Body of pancreas (tissue), 4 donors: ENCODE data around the gene ATCAY. TPM values are rescaled to one million over a fixed set of nuclear protein-coding genes. Genes with fewer than 3 reads are reported as not detected.

Experiments
- ATAC-seq: fragments of 150-250 bp; one replicate; pipeline ENCODE4 v1.9.1; 2016
- DNase-seq, 4 donors: peaks; one replicate each; pipeline ENCODE4 v3.0.0-alpha.2; 2019
- H3K27ac ChIP-seq, 4 donors: fragments of 200-600 bp; sonication (generic); 1 replicate in 3 of 4; 2 replicates in 1 of 4; pipeline versions ENCODE4 v1.5.1 to v1.6.1; 2016 to 2019; ENCODE audit warnings: mild to moderate bottlenecking in 1 of 4, mixed read lengths in 1 of 4, moderate library complexity in 1 of 4
- H3K27me3 ChIP-seq, 2 donors: fragments of 200-600 bp; sonication (generic); one replicate each; pipeline ENCODE4 v1.6.0; 2016; ENCODE audit warnings: mild to moderate bottlenecking in 1 of 2
- H3K36me3 ChIP-seq, 2 donors: fragments of 200-600 bp; sonication (generic); replicated peaks in 1 of 2; 2 replicates each; pipeline ENCODE4 v1.5.1; 2016; ENCODE audit warnings: low read depth in 2 of 2; ENCODE audit not compliant: insufficient read depth in 1 of 2
- H3K4me1 ChIP-seq: fragments of 200-600 bp; sonication (generic); one replicate; pipeline ENCODE4 v1.6.0; 2016
- H3K4me3 ChIP-seq, 2 donors: fragments of 200-600 bp; sonication (generic); 1 replicate in 1 of 2; 2 replicates in 1 of 2; pipeline ENCODE4 v1.5.1; 2016 to 2019
- H3K9me3 ChIP-seq, 3 donors: fragments of 200-600 bp; sonication (generic); 1 replicate in 2 of 3; 2 replicates in 1 of 3; pipeline ENCODE4 v1.5.1; 2016
- CTCF ChIP-seq, 7 experiments: fragments of 450-650 bp in 4 of 7; fragments of 200-600 bp in 3 of 7; sonication (generic) in 3 of 7; IDR thresholded peaks; one replicate each; pipeline ENCODE4 v1.5.1; 2016 to 2019; ENCODE audit warnings: antibody characterized with exemption in 7 of 7
- POLR2A ChIP-seq, 3 donors: fragments of 450-650 bp; IDR thresholded peaks; one replicate each; pipeline ENCODE4 v1.6.1; 2016; ENCODE audit warnings: antibody characterized with exemption in 3 of 3, mild to moderate bottlenecking in 2 of 3
- WGBS, 2 donors: methylation state at CpG; one replicate each; pipeline ENCODE4 v1.1.5; 2017; 5-methylcytosine and 5-hydroxymethylcytosine counted together
- intact Hi-C: fragments of 100-400 bp; cut with DNase I; formaldehyde crosslinking; loops from one replicate; pipeline ENCODE4 v1.15.1; 2023
- total RNA-seq, 2 donors: library from RNA; depleted of rRNA; stranded (reverse); fragments of >200 nt; gene quantifications; one replicate each; pipeline ENCODE4 v1.1.0, GENCODE V29; 2016

Gene ATCAY
- 1 to 10 TPM in 1 of 2 donors, not detected in 1; 1.6 TPM for total RNA-seq

GRCh38 chr19:3880471-3881271 lies at the start of gene ATCAY:
Gene ATCAY, plus strand, starts transcription at chr19:3880685. Its CDS starts 5,083 bp downstream, at chr19:3885768.
- no peak within 1 kb of the TSS for H3K27ac ChIP-seq
- peaks cover 0 to 24% of the 10 kb centered on the region in 2 donors for H3K27me3 ChIP-seq
- H3K36me3 ChIP-seq = no peaks in the 10 kb centered on the region
- no peak within 1 kb of the TSS for H3K4me3 ChIP-seq
- H3K4me1 ChIP-seq = no peaks in the 10 kb centered on the region
- intact Hi-C loops = no loop called here
- WGBS, 2 donors = 2 to 3% methylated on average over 8 to 49 of the region's 49 CpGs
- DNase-seq (no peak), ATAC-seq (no peak)
- no peaks in the 10 kb centered on the region for H3K9me3 ChIP-seq
- TF ChIP-seq CTCF (IDR thresholded peaks at IDR 0.05) = no peak
- no peak for TF ChIP-seq POLR2A (IDR thresholded peaks at IDR 0.05)

GRCh38 chr19:3831601-3832000 lies 48.9 kb upstream of the ATCAY start:
- Histone ChIP-seq H3K27me3 (no peaks in the 10 kb centered on the region), H3K4me1 (no peaks in the 10 kb centered on the region), H3K4me3 (no peak overlapping the region), H3K36me3 (no peaks in the 10 kb centered on the region), H3K27ac (no peak overlapping the region), H3K9me3 (no peaks in the 10 kb centered on the region)
- ATAC-seq = no peak
- intact Hi-C loops = no loop called here
- WGBS, 2 donors = 42 to 46% methylated on average over 14 to 18 of the region's 19 CpGs
- no peak for DNase-seq
- TF ChIP-seq CTCF (IDR thresholded peaks at IDR 0.05) (no peak), POLR2A (IDR thresholded peaks at IDR 0.05) (no peak)

- TF ChIP-seq CTCF (IDR thresholded peaks at IDR 0.05) (no peak), POLR2A (IDR thresholded peaks at IDR 0.05) (no peak)
- H3K27me3 ChIP-seq = no peaks in the 10 kb centered on the region
- no peak overlapping the region for H3K27ac ChIP-seq
These were observed 48.5 kb upstream of the ATCAY start for GRCh38 chr19:3832001-3832400.

GRCh38 chr19:3833578-3834348 lies 46.7 kb upstream of the ATCAY start:
- no peaks in the 10 kb centered on the region for H3K9me3 ChIP-seq
- no peak for TF ChIP-seq CTCF (IDR thresholded peaks at IDR 0.05)
- TF ChIP-seq POLR2A (IDR thresholded peaks at IDR 0.05) = no peak
- intact Hi-C loops = no loop called here
- no peak overlapping the region for H3K27ac ChIP-seq
- WGBS, 2 donors = 60 to 69% methylated on average over 34 of the region's 34 CpGs
- no peak for DNase-seq
- no peak for ATAC-seq
- no peak overlapping the region for H3K4me3 ChIP-seq
- H3K27me3 ChIP-seq = no peaks in the 10 kb centered on the region
- H3K4me1 ChIP-seq = no peaks in the 10 kb centered on the region
- no peaks in the 10 kb centered on the region for H3K36me3 ChIP-seq

More at GRCh38 chr19:3832001-3832400, 48.5 kb upstream of the ATCAY start:
- DNase-seq = no peak
- 57 to 78% methylated on average over 6 of the region's 6 CpGs for WGBS, 2 donors
- Histone ChIP-seq H3K4me1 (no peaks in the 10 kb centered on the region), H3K9me3 (no peaks in the 10 kb centered on the region), H3K4me3 (no peak overlapping the region), H3K36me3 (no peaks in the 10 kb centered on the region)
- intact Hi-C loops = no loop called here
- ATAC-seq = no peak
